Measurements from ENCODE around the gene ST6GAL2.
A peak's percentile ranks its signal among the peaks of the same experiment; 100 is the strongest.

Gene ST6GAL2

GRCh38 chr2:106825161-106825560, 60.8 kb downstream of the ST6GAL2 start:
- no peak for DNase-seq

- no peak for DNase-seq
Measured at GRCh38 chr2:106816974-106817373, 69.0 kb downstream of the ST6GAL2 start.

GRCh38 chr2:106812841-106813240, 73.1 kb downstream of the ST6GAL2 start:
- DNase-seq = no peak

- no peak for DNase-seq
Measured at GRCh38 chr2:106812383-106812782, 73.6 kb downstream of the ST6GAL2 start.

- no peak for DNase-seq
Measured at GRCh38 chr2:106805716-106806115, 80.3 kb downstream of the ST6GAL2 start.

GRCh38 chr2:106804161-106804560, 81.8 kb downstream of the ST6GAL2 start:
- no peak for DNase-seq

- DNase-seq = peak; percentile 4
Measured at GRCh38 chr2:106800976-106801655, 84.9 kb downstream of the ST6GAL2 start.

- DNase-seq = no peak
Measured at GRCh38 chr2:106800180-106800579, 85.8 kb downstream of the ST6GAL2 start.

- no peak for DNase-seq
Measured at GRCh38 chr2:106798826-106799552, 87.0 kb downstream of the ST6GAL2 start.

- DNase-seq = no peak
Measured at GRCh38 chr2:106797494-106797893, 88.5 kb downstream of the ST6GAL2 start.

GRCh38 chr2:106792671-106793070, 93.3 kb downstream of the ST6GAL2 start:
- no peak for DNase-seq

- no peak for DNase-seq
Measured at GRCh38 chr2:106789185-106789584, 96.8 kb downstream of the ST6GAL2 start.

- DNase-seq = no peak
Measured at GRCh38 chr2:106782681-106783080, 103.3 kb downstream of the ST6GAL2 start.

- no peak for DNase-seq
Measured at GRCh38 chr2:106781196-106781595, 104.8 kb downstream of the ST6GAL2 start.

- no peak for DNase-seq
Measured at GRCh38 chr2:106771811-106772210, 114.2 kb downstream of the ST6GAL2 start.

GRCh38 chr2:106770986-106771385, 115.0 kb downstream of the ST6GAL2 start:
- no peak for DNase-seq

GRCh38 chr2:106764614-106765013, 121.4 kb downstream of the ST6GAL2 start:
- DNase-seq = no peak

GRCh38 chr2:106759966-106760365, 126.0 kb downstream of the ST6GAL2 start:
- DNase-seq = no peak

- no peak for DNase-seq
Measured at GRCh38 chr2:106758901-106759497, 127.0 kb downstream of the ST6GAL2 start.

Data from retina (tissue), 1 donor.